SIG-M5 treated with dmso at 0.1 percent for 504 hours (cell line): ENCODE measurements around the gene BAD.

Source experiments
- DNase-seq: peaks from one replicate; lab custom pipeline; 2025; ENCODE audit not compliant: unreplicated experiment; lab: John Stamatoyannopoulos, UW

Gene BAD

GRCh38 chr11:64297699-64298358 is 13.4 kb upstream of the BAD start:
- DNase-seq: no peak

- no peak for DNase-seq
These were observed 12.6 kb upstream of the BAD start for GRCh38 chr11:64296830-64297698.

DNA sequence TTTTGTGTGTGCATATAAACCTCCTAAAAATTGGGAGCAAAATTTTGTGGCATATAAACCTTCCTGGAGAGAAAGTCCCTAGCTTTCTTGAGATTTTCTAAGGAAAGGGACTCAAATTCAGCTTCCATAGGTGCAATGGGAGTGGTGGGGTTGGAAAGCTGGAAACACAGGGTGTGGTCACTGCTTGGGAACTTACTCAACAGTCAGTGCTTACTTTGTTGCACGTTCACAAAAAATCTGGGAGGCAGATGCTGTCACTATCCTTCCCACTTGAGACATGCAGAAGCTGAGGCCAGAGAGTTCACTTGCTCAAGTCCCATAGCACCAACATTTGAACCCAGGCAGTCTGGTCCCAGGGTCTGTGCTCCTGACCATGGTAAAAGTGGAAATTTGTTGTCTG is 11.8 kb upstream of the BAD start:
- DNase-seq: no peak

- DNase-seq: no peak
These were observed 11.3 kb upstream of the BAD start for GRCh38 chr11:64295760-64296159.

- no peak for DNase-seq
These were observed 10.3 kb upstream of the BAD start for GRCh38 chr11:64294774-64295173.

- no peak for DNase-seq
These were observed 8.2 kb upstream of the BAD start for GRCh38 chr11:64292460-64293254.

DNA sequence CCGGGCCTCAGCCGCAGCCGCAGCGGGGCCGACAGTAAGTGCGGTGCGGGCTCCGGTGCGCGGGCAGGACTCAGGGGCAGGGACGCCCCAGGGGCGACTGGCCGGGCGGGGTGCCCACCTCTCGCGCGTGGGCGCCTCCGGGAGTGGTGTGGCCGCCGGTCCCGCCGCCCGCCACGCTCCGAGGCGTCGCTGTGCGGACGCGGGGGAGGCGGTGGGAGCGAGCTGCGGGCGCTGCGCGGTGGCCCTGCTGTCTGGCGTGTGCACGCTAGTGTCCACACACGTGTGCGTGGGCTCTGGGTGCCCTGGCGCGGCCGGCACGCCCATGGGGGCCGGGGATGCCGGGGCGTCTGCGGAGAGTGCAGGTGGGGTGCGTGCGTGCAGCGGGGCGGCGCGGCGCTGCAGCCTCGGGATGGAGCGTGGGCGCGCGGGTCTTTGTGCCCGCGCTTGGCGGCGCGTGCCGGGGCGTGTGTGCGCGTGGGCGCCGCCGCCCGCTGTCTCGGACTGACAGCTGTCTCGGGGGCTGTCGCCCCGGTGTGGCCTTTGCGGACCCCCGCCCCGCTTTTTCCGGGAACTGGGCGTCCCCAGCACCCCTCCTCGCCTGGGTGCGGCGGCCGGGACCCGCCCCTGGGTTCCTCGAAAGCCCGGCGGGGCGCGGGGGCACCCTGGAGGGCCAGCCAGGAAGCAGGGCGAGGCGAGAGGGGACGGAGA is 7.4 kb upstream of the BAD start:
- no peak for DNase-seq

- DNase-seq: no peak
These were observed 6.8 kb upstream of the BAD start, which contains the start of gene KCNK4 for GRCh38 chr11:64291262-64291751. TSS of gene KCNK4 (plus strand) at chr11:64291302. CDS start at chr11:64293019, 1,717 bp downstream.

GRCh38 chr11:64290352-64291261 is 6.1 kb upstream of the BAD start:
- no peak for DNase-seq

DNA sequence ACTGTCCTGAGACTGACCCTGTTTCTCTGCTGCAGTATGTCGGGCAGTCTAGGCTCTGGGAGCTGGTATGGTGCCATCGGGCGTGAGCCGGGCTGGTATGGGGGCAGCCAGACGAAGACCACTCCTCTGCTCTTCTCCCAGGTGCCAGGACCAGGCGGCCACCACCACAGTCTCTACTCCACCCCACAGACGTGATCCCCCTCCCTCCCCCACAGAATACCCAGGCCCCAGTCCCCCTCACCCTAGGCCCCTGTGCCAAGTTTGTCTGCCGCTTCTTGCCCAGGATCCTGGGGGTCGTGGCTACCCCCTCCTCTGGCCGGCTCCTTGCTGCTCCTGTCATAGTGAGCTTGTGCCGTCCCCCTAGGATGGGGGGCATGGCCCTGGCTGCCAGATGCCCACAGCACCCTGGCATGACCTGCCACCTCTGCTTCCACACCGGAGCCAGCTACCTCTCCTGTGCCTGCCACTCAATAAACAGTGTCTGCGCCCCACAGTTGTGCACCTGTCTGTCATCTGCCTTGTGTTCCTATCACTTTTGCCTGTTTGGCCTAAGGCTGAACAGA is 4.6 kb upstream of the BAD start:
- DNase-seq: no peak

GRCh38 chr11:64288353-64288750 is 3.9 kb upstream of the BAD start:
- DNase-seq: no peak

DNA sequence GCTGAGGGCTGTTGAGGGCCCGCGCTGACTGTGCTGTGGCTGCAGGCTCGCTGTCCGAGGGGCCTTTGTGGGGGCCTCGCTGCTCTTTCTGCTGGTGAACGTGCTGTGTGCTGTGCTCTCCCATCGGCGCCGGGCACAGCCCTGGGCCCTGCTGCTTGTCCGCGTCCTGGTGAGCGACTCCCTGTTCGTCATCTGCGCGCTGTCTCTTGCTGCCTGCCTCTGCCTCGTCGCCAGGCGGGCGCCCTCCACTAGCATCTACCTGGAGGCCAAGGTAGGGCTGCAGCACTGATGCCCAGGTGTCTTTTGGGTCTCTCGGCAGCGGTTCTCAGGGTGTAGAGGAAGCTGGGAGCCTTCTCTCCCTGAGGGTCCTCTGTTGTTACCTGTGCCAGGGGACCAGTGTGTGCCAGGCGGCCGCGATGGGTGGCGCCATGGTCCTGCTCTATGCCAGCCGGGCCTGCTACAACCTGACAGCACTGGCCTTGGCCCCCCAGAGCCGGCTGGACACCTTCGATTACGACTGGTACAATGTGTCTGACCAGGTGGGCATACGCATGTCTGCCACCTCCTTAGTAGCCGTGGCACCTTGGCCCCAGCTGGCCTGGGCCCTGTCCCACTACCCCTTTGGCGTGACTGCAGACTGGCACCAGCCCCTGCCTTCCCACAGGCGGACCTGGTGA is 3.3 kb upstream of the BAD start:
- no peak for DNase-seq

- DNase-seq: no peak
These were observed 2.3 kb upstream of the BAD start for GRCh38 chr11:64286801-64287159.

GRCh38 chr11:64285885-64286800 is 1.7 kb upstream of the BAD start:
- DNase-seq: no peak

GRCh38 chr11:64284962-64285884 is 758 bp upstream of the BAD start, which contains the start of gene GPR137:
TSS of gene GPR137 (plus strand) at chr11:64285848. CDS start at chr11:64286525, 677 bp downstream.
- DNase-seq: peak; percentile 69

DNA sequence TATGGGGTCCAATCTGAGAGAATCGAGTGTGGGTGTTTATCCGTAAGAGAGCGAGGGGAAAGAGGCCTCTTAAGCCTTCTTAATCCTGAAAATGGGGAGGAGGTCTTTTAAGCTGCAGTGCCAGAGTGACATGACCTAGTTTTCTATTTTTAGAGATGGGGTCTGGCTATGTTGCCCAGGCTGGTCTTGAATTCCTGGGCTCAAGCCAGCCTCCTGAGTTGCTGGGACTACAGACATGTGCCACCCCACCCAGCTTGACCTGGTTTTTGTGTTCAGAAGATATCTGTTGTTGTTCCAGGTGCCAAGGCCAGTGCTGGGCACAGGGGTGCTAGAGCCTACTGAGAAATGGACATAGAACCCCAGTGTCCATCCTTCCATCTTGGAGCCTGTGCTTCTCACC is 1.4 kb downstream of the BAD start:
- DNase-seq: no peak
